ENCODE data around the gene TTC21B. TPM values are rescaled to one million over a fixed set of nuclear protein-coding genes. Genes with fewer than 3 reads are reported as not detected.

TTC21B gene
- total RNA-seq, 1 experiment from 2014 or later, result 9.4 TPM

GRCh38 chr2:165924946-165925345, 28.6 kb downstream of the TTC21B start:
- no peak for DNase-seq (ENCODE audit: low spot score)

GRCh38 chr2:165920748-165921147, 32.8 kb downstream of the TTC21B start:
- DNase-seq (ENCODE audit: low spot score), result no peak

GRCh38 chr2:165913636-165914035, 39.9 kb downstream of the TTC21B start:
- no peak for DNase-seq (ENCODE audit: low spot score)

DNA sequence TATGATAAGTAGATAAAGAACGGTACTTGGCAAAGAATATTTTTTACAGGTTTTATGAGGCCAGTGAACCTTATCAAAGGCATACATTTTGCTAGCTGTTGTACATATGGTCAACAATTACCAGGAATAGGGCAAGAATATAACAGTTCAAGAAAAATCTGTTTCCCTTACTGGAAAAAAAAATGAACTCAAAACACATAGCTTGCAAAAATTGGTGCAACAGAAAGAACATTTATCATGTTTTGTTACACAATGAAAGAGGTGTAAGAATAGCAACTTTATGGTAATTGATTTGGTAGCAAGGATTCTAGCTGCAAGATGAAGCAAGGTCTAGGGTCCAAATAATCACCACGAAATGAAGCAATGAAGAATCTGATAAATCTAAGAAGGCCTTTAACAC, 41.6 kb downstream of the TTC21B start:
- DNase-seq (ENCODE audit: low spot score), result no peak

DNA sequence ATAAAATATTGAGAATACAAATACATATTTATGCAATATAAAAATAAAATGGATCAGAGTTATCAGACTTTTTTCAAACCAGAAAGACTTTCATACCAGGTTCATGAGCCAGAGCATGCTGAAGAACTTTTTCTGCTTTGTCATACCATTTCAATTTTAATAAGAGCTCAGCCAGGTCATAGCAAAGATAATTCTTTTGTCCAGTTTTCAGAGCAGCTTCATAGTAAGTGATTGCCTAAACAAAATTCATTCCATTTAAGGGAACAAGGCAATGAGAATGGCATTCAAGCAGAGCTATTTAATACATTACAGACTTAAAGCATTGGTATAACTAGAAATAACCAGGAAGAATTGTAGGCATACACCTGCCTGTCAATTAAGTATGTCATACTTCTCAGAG, 42.3 kb downstream of the TTC21B start:
- no peak for DNase-seq (ENCODE audit: low spot score)

GRCh38 chr2:165909466-165909865, 44.1 kb downstream of the TTC21B start:
- DNase-seq (ENCODE audit: low spot score), result no peak

- DNase-seq (ENCODE audit: low spot score), result no peak
Measured at GRCh38 chr2:165905854-165906253, 47.7 kb downstream of the TTC21B start.

DNA sequence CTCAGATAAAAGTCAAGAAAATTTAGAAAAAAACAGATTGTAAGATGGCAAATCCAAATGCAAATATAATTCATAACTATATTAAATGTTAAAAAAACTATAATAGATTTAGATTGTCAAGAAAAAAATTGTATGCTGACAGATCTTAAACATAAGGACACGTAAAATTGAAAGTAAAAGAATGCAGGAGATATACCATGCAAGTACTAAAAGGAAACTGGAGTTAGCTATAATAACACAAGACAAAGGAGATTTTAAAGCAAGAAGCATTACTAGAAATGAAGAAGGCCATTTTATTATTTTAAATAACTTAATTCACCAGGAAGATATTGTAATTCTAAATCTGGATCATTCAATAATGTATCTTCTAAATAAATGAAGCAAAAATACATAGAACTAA, 48.3 kb downstream of the TTC21B start:
- no peak for DNase-seq (ENCODE audit: low spot score)

DNA sequence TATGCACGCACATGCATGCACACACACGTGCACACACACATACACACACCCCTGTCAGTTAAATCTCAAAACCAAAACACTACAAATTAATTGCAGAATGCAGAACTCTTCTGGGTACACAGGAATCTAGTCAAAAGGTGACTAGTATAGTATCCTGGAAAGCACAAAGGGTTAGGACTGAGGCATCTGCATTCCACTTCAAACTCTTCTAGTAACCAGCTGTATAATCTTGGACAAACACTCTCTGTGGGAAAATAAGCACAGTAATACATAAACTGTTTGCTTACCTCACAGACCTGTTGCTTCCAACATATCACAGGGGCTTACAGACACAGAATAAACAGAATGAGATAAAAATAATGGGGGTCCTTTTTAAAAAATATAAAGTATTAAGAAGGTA, 49.1 kb downstream of the TTC21B start:
- no peak for DNase-seq (ENCODE audit: low spot score)

GRCh38 chr2:165903406-165903805, 50.2 kb downstream of the TTC21B start:
- no peak for DNase-seq (ENCODE audit: low spot score)

- DNase-seq (ENCODE audit: low spot score), result peak; percentile 33
Measured at GRCh38 chr2:165902934-165903333, 50.6 kb downstream of the TTC21B start.

DNA sequence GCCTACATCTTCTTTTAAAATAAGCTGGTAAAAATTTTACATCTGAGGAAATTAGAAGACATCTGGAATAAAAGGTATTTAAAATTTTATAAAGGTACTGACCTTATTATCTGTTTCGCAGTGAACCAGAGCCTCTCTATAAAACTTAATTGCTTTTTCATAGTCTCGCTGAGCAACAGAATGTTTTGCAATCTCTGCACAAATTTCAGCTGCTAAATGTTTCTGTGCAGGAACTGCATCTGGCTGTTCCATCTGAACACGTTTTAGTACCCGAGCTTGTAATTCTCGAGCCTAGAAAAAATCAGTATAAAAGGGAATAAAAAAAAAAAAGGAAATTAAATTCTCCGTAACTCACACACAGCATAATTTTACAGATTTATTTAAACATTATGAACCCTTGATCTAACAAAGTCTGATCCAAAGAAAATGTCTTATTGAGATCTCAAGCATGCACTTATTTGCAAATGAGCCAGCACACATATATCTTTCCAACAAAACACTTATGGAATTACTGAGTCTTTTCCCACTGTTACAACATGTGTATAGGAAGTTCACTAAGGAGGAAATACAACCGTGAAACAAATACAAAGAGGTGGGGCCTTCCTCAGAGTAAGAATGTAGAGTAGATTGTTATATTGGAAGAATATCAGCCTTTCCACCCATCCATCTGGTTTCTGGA, 51.8 kb downstream of the TTC21B start:
- DNase-seq (ENCODE audit: low spot score), result no peak

- DNase-seq (ENCODE audit: low spot score), result no peak
Measured at GRCh38 chr2:165899311-165899710, 54.3 kb downstream of the TTC21B start.

- peak; percentile 64 for DNase-seq (ENCODE audit: low spot score)
Measured at GRCh38 chr2:165898381-165898780, 55.2 kb downstream of the TTC21B start.

DNA sequence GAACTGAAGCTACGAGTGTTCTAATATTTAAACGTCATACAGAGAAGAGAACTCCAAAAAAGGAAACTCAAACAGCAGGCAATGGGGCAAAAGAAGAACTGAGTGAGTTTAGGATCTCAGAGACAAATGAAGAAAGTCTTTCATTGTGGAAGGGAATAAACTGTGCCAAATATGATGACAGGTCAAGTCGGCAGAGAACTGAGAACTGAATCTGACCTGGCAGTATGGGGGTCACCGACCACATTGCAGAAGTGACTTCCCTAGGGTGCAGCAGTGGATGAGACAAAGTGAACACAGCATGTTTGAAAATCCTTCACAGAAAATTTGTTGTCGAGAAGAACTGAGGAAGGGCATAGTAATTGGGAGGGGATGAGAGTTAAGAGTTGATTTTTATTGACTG, 55.9 kb downstream of the TTC21B start:
- DNase-seq (ENCODE audit: low spot score), result no peak

GRCh38 chr2:165897074-165897473, 56.5 kb downstream of the TTC21B start:
- no peak for DNase-seq (ENCODE audit: low spot score)

DNA sequence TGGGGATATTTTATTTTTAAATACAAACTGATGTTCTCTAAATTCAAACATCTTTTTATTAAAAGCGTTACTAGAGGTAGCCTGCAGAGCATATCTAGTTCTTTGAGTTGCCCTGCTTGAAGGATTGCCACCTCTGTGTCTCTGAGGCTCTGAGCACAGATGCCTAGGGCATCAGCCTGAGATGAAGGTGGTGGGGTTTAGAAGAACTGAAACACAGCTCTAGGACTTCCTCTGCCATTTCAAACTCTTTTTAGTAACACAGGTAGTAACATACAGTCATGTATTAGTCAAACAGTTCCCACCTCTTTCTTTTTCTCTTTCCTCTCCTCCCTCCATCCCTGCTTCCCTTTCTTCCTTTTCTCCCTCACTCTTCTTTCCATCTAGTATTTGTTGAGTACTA, 57.6 kb downstream of the TTC21B start:
- no peak for DNase-seq (ENCODE audit: low spot score)

- DNase-seq (ENCODE audit: low spot score), result no peak
Measured at GRCh38 chr2:165893556-165893955, 60.0 kb downstream of the TTC21B start.

DNA sequence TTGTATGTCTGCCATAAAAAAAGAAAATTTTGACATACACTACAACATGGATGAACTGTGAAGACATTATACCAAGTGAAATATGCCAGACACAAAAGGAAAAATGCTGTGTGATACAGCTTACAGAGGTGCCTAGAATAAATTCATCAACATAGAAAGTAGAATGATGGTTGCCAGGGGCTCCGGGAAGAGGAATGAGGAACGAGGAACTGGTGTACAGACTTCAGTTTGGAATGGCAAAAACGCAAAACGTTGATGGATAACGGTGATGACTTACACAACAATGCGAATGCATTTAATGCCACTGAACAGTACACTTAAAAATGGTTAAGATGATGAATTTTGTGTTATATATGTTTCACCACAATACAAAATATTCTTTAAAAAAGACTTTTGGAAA, 61.0 kb downstream of the TTC21B start:
- no peak for DNase-seq (ENCODE audit: low spot score)

- no peak for DNase-seq (ENCODE audit: low spot score)
Measured at GRCh38 chr2:165891943-165892342, 61.6 kb downstream of the TTC21B start.

DNA sequence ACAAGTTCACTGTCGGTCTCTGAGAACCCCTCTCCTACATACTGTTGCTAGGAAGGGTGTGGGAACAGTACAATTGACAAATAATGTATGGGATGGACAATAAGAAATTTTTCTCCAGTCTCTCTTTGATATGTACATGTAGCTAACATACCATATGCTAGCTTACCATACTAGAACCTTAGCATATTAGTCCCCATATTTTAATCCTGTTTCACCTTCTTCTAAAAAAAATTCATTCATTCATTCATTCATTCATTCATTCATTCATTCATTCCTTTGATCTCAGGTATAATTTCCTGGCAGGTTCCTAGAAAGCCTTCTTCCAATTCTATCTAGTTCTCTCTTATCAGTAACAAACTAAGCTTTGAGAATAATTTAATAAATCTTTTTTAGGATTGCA, 62.2 kb downstream of the TTC21B start:
- DNase-seq (ENCODE audit: low spot score), result no peak

GRCh38 chr2:165889798-165890197, 63.8 kb downstream of the TTC21B start:
- no peak for DNase-seq (ENCODE audit: low spot score)

GRCh38 chr2:165889158-165889557, 64.4 kb downstream of the TTC21B start:
- DNase-seq (ENCODE audit: low spot score), result no peak

GRCh38 chr2:165888171-165888570, 65.4 kb downstream of the TTC21B start:
- DNase-seq (ENCODE audit: low spot score), result no peak
